HL-60 (cell line): Measurements from ENCODE around the gene KPTN.

Experiments used
- DNase-seq, 2 experiments: peaks; one replicate each; pipeline ENCODE4 v3.0.0-alpha.2; 2010 to 2020; ENCODE audit warnings: low read depth in 1 of 2, low spot score in 1 of 2
- H3K27ac ChIP-seq: fragments of 250-450 bp; sonication (Bioruptor Pico); replicated peaks from 2 replicates; pipeline ENCODE4 v1.5.1; 2020; ENCODE audit warnings: mild to moderate bottlenecking, moderate library complexity
- H3K27me3 ChIP-seq: fragments of 250-450 bp; sonication (Bioruptor Pico); 2 replicates; pipeline ENCODE4 v1.5.1; 2021; ENCODE audit warnings: mild to moderate bottlenecking, moderate library complexity; ENCODE audit not compliant: insufficient read depth, poor library complexity, severe bottlenecking
- H3K4me3 ChIP-seq: replicated peaks from 2 replicates; pipeline ENCODE4 v1.5.1; 2011; ENCODE audit warnings: mild to moderate bottlenecking, control low read depth, low read length; ENCODE audit not compliant: insufficient read depth
- GABPA ChIP-seq: IDR thresholded peaks from 2 replicates; pipeline ENCODE4 v1.6.1; 2012; ENCODE audit warnings: low read depth
- POLR2AphosphoS5 ChIP-seq: IDR thresholded peaks from 2 replicates; pipeline ENCODE4 v1.6.1; 2012; ENCODE audit warnings: low read depth
- REST ChIP-seq: IDR thresholded peaks from 2 replicates; pipeline ENCODE4 v1.6.1; 2012; ENCODE audit warnings: low read depth; ENCODE audit not compliant: insufficient replicate concordance
- SPI1 ChIP-seq: IDR thresholded peaks from 2 replicates; pipeline ENCODE4 v1.6.1; 2012; ENCODE audit warnings: low read depth, mild to moderate bottlenecking, borderline replicate concordance
- TF ChIP-seq, protein P1 (sequence below): IDR thresholded peaks from one replicate; pipeline ENCODE4 v1.5.1; 2011; ENCODE audit warnings: low read length, control low read depth, inconsistent platforms; ENCODE audit not compliant: insufficient read depth

Gene KPTN

GRCh38 chr19:47434088-47434487 lies 49.9 kb downstream of the KPTN start:
- no peak for DNase-seq

GRCh38 chr19:47433121-47433520 lies 50.9 kb downstream of the KPTN start:
- Histone ChIP-seq H3K27ac (no peak overlapping the region), H3K4me3 (no peak overlapping the region), H3K27me3 (peaks cover 22% of the 10 kb centered on the region)
- peak in 1 of 2 experiments; percentile 39 for DNase-seq
- TF ChIP-seq SPI1 = peak; percentile 41; the same call in 1 of the 2 replicates
- TF ChIP-seq, protein P1, sequence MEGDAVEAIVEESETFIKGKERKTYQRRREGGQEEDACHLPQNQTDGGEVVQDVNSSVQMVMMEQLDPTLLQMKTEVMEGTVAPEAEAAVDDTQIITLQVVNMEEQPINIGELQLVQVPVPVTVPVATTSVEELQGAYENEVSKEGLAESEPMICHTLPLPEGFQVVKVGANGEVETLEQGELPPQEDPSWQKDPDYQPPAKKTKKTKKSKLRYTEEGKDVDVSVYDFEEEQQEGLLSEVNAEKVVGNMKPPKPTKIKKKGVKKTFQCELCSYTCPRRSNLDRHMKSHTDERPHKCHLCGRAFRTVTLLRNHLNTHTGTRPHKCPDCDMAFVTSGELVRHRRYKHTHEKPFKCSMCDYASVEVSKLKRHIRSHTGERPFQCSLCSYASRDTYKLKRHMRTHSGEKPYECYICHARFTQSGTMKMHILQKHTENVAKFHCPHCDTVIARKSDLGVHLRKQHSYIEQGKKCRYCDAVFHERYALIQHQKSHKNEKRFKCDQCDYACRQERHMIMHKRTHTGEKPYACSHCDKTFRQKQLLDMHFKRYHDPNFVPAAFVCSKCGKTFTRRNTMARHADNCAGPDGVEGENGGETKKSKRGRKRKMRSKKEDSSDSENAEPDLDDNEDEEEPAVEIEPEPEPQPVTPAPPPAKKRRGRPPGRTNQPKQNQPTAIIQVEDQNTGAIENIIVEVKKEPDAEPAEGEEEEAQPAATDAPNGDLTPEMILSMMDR = no peak

More at GRCh38 chr19:47434088-47434487, 49.9 kb downstream of the KPTN start:
- no peak overlapping the region for H3K4me3 ChIP-seq
- TF ChIP-seq, protein P1 = no peak
- peaks cover 19% of the 10 kb centered on the region for H3K27me3 ChIP-seq
- no peak overlapping the region for H3K27ac ChIP-seq

GRCh38 chr19:47432499-47432898 lies 51.5 kb downstream of the KPTN start:
- no peak overlapping the region for H3K4me3 ChIP-seq
- TF ChIP-seq, protein P1 = no peak
- no peak for TF ChIP-seq REST
- TF ChIP-seq SPI1 = no peak
- TF ChIP-seq GABPA = no peak
- no peak for TF ChIP-seq POLR2AphosphoS5
- no peak for DNase-seq
- H3K27ac ChIP-seq = no peak overlapping the region
- H3K27me3 ChIP-seq = peaks cover 28% of the 10 kb centered on the region

GRCh38 chr19:47432091-47432490 lies 51.9 kb downstream of the KPTN start:
- TF ChIP-seq SPI1 (no peak), POLR2AphosphoS5 (no peak), REST (no peak), GABPA (no peak)
- TF ChIP-seq, protein P1 = no peak
- H3K27me3 ChIP-seq = peaks cover 29% of the 10 kb centered on the region

More at GRCh38 chr19:47432091-47432490, 51.9 kb downstream of the KPTN start:
- DNase-seq = no peak
- Histone ChIP-seq H3K27ac (no peak overlapping the region), H3K4me3 (no peak overlapping the region)
